ENCODE measurements around the gene CD4.

GRCh38 chr12:6770600-6770999, 18.7 kb upstream of the CD4 start:
- TF ChIP-seq, protein P1, sequence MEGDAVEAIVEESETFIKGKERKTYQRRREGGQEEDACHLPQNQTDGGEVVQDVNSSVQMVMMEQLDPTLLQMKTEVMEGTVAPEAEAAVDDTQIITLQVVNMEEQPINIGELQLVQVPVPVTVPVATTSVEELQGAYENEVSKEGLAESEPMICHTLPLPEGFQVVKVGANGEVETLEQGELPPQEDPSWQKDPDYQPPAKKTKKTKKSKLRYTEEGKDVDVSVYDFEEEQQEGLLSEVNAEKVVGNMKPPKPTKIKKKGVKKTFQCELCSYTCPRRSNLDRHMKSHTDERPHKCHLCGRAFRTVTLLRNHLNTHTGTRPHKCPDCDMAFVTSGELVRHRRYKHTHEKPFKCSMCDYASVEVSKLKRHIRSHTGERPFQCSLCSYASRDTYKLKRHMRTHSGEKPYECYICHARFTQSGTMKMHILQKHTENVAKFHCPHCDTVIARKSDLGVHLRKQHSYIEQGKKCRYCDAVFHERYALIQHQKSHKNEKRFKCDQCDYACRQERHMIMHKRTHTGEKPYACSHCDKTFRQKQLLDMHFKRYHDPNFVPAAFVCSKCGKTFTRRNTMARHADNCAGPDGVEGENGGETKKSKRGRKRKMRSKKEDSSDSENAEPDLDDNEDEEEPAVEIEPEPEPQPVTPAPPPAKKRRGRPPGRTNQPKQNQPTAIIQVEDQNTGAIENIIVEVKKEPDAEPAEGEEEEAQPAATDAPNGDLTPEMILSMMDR (IDR thresholded peaks at IDR 0.05), result no peak
- TF ChIP-seq NFIC (IDR thresholded peaks at IDR 0.05; ENCODE audit: borderline replicate concordance), result no peak
- no peak for TF ChIP-seq IRF3 (IDR thresholded peaks at IDR 0.05; ENCODE audit: low read depth, low read length)
- no peak for TF ChIP-seq POLR2AphosphoS5 (IDR thresholded peaks at IDR 0.05; ENCODE audit: low read depth, low read length)
- no peak for TF ChIP-seq JUND (IDR thresholded peaks at IDR 0.05)
- TF ChIP-seq EP300 (IDR thresholded peaks at IDR 0.05; ENCODE audit: borderline replicate concordance in 1 of 2, low read depth in 1 of 2, low read length in 1 of 2), result no peak
